GM12878 (cell line): ENCODE data around the gene HEBP2. TPM values are rescaled to one million over a fixed set of nuclear protein-coding genes. Genes with fewer than 3 reads are reported as not detected.

Experiments
- ATF7 ChIP-seq: fragments of 450-650 bp; IDR thresholded peaks from 2 replicates; pipeline ENCODE4 v1.6.1; 2016; ENCODE audit warnings: low read depth, mild to moderate bottlenecking
- BACH1 ChIP-seq: fragments of 450-650 bp; IDR thresholded peaks from 2 replicates; pipeline ENCODE4 v1.6.1; 2017; ENCODE audit warnings: mild to moderate bottlenecking, borderline replicate concordance
- BHLHE40 ChIP-seq, 2 experiments: fragments of 450-650 bp in 1 of 2; IDR thresholded peaks; 2 replicates each; pipeline ENCODE4 v1.6.1; 2011 to 2017; ENCODE audit warnings: low read depth in 2 of 2, borderline replicate concordance in 1 of 2, improper control_type of control experiment in 1 of 2, low read length in 1 of 2, mild to moderate bottlenecking in 1 of 2
- CEBPZ ChIP-seq: fragments of 150-350 bp; IDR thresholded peaks from 2 replicates; pipeline ENCODE4 v1.6.1; 2016; ENCODE audit warnings: low read depth, low read length
- CHD1 ChIP-seq: IDR thresholded peaks from 2 replicates; pipeline ENCODE4 v1.6.1; 2012; ENCODE audit warnings: low read depth, low read length, improper control_type of control experiment
- EZH2 ChIP-seq: IDR thresholded peaks from 2 replicates; pipeline ENCODE4 v1.6.1; 2012; ENCODE audit warnings: low read depth, mild to moderate bottlenecking, control low read depth, inconsistent platforms, low read length, borderline replicate concordance; ENCODE audit not compliant: control insufficient read depth
- MAX ChIP-seq: IDR thresholded peaks from 2 replicates; pipeline ENCODE4 v1.6.1; 2012; ENCODE audit warnings: low read depth, low read length, improper control_type of control experiment
- MYB ChIP-seq: fragments of 150-350 bp; IDR thresholded peaks from 2 replicates; pipeline ENCODE4 v1.6.1; 2014; ENCODE audit warnings: mild to moderate bottlenecking, low read depth, low read length, borderline replicate concordance
- NFIC ChIP-seq: IDR thresholded peaks from 2 replicates; pipeline ENCODE4 v1.6.1; 2012; ENCODE audit warnings: low read depth, mild to moderate bottlenecking, inconsistent platforms, low read length, moderate library complexity
- NR2C2 ChIP-seq: IDR thresholded peaks from 2 replicates; pipeline ENCODE4 v1.6.1; 2011; ENCODE audit warnings: borderline replicate concordance, low read depth; ENCODE audit not compliant: control insufficient read depth, insufficient read length
- POLR2AphosphoS2 ChIP-seq: IDR thresholded peaks from 2 replicates; pipeline ENCODE4 v1.6.1; 2011; ENCODE audit warnings: low read depth, mild to moderate bottlenecking, low read length, improper control_type of control experiment, moderate library complexity
- RCOR1 ChIP-seq: conservative IDR thresholded peaks from 2 replicates; pipeline ENCODE4 v1.6.1; 2012; ENCODE audit warnings: low read depth, low read length, improper control_type of control experiment
- RUNX3 ChIP-seq: IDR thresholded peaks from 2 replicates; pipeline ENCODE4 v1.6.1; 2012; ENCODE audit warnings: low read length, inconsistent platforms
- SIN3A ChIP-seq: IDR thresholded peaks from 2 replicates; pipeline ENCODE4 v1.6.1; 2012; ENCODE audit warnings: low read depth, low read length, improper control_type of control experiment
- SMAD1 ChIP-seq: fragments of 450-650 bp; IDR thresholded peaks from 2 replicates; pipeline ENCODE4 v1.6.1; 2018; ENCODE audit warnings: mild to moderate bottlenecking, low read depth; ENCODE audit not compliant: partially characterized antibody
- TCF7 ChIP-seq: IDR thresholded peaks from 2 replicates; pipeline ENCODE4 v1.6.1; 2014; ENCODE audit warnings: antibody characterized with exemption, borderline replicate concordance
- ZBTB33 ChIP-seq: fragments of 450-650 bp; IDR thresholded peaks from 2 replicates; pipeline ENCODE4 v1.6.1; 2017; ENCODE audit warnings: mild to moderate bottlenecking
- ZNF384 ChIP-seq: IDR thresholded peaks from 2 replicates; pipeline ENCODE4 v1.6.1; 2012; ENCODE audit warnings: low read depth, mild to moderate bottlenecking, low read length, improper control_type of control experiment, borderline replicate concordance
- ZNF592 ChIP-seq: fragments of 450-650 bp; IDR thresholded peaks from 2 replicates; pipeline ENCODE4 v1.6.1; 2017; ENCODE audit warnings: mild to moderate bottlenecking, moderate library complexity
- polyA plus RNA-seq, 11 experiments: library from polyadenylated mRNA; depleted of rRNA in 4 of 11; unstranded in 6 of 11; stranded (reverse) in 5 of 11; fragments of >200 nt; fragmentation: Nextera tagmentation in 4 of 11; fragmentation: Illumina TruSeq in 1 of 11; extraction: Ambion mirVana in 4 of 11; extraction: Trizol in 1 of 11; gene quantifications; 1 replicate in 1 of 11; 2 replicates in 10 of 11; pipeline versions ENCODE4 v1.2.1 to v1.2.3, GENCODE V29; 2011 to 2016; ENCODE audit warnings: inconsistent platforms in 2 of 11, missing spikeins in 2 of 11, low read depth in 1 of 11
- total RNA-seq, 4 experiments: library from RNA; depleted of rRNA in 3 of 4; stranded (reverse); fragments of >200 nt in 3 of 4; fragmentation: Illumina TruSeq in 1 of 4; extraction: Trizol in 1 of 4; gene quantifications; 2 replicates each; pipeline versions ENCODE4 v1.2.1 to v1.2.3, GENCODE V29; 2013 to 2021

Gene HEBP2
- total and polyA plus RNA-seq, 10 of the 15 experiments (the other 5 are each of a cell fraction or from before 2014, with no cell fraction given): 3.8 to 41.8 (median 16.9) TPM

GRCh38 chr6:138455746-138456400 lies 51.9 kb downstream of the HEBP2 start (continued):
- TF ChIP-seq NR2C2 (no peak), CHD1 (no peak), TCF7 (no peak), SMAD1 (no peak), BACH1 (peak; percentile 18; the same call in 1 of the 2 replicates), RCOR1 (no peak; the same call in 1 of the 2 replicates), ZNF592 (no peak), EZH2 (no peak), NFIC (peak; percentile 70), POLR2AphosphoS2 (no peak), MAX (no peak; the same call in 1 of the 2 replicates), MYB (no peak), ZNF384 (no peak), BHLHE40 (IDR thresholded peaks at IDR 0.05; ENCODE audit: borderline replicate concordance in 1 of 2, low read depth in 2 of 2, low read length in 1 of 2) (peak in 1 of 2 experiments; percentile 42; a peak in 1 of 4 replicates), ZBTB33 (no peak), RUNX3 (peak; percentile 89), CEBPZ (no peak), SIN3A (no peak), ATF7 (peak; percentile 87)
